OCI-LY7 (cell line): ENCODE measurements around the gene ZNF747. TPM values are rescaled to one million over a fixed set of nuclear protein-coding genes. Genes with fewer than 3 reads are reported as not detected.
A peak's percentile ranks its signal among the peaks of the same experiment; 100 is the strongest.

Experiments
- BruUV-seq: library from RNA; stranded (reverse); fragments of 400-500 nt; replicated peaks from 2 replicates; lab custom pipeline; 2021; lab: Mats Ljungman, UMichigan
- CTCF ChIA-PET: fragments of 300-600 bp; sonication (Branson Sonifier 250); formaldehyde crosslinking; loops from one replicate; lab custom pipeline; 2022; ENCODE audit warnings: antibody characterized with exemption; ENCODE audit not compliant: unreplicated experiment; lab: Charles Lee
- POLR2A ChIA-PET: fragments of 300-600 bp; sonication (Branson Sonifier 250); formaldehyde crosslinking; loops from one replicate; lab custom pipeline; 2022; ENCODE audit warnings: antibody characterized with exemption; lab: Charles Lee
- DNase-seq: peaks from one replicate; pipeline ENCODE4 v3.0.0-alpha.2; 2015; ENCODE audit warnings: low spot score
- H2AFZ ChIP-seq: fragments of 200-600 bp; sonication (generic), shearing (Covaris generic); 2 replicates; pipeline ENCODE4 v1.6.1; 2014; ENCODE audit warnings: mild to moderate bottlenecking, antibody characterized with exemption, low read length, moderate library complexity
- H3K27ac ChIP-seq: fragments of 200-600 bp; sonication (generic); 2 replicates; pipeline ENCODE4 v1.5.1; 2014; ENCODE audit warnings: mixed run types, low read depth, mild to moderate bottlenecking, moderate library complexity, low read length, inconsistent platforms; ENCODE audit not compliant: poor library complexity, severe bottlenecking
- H3K36me3 ChIP-seq: fragments of 200-600 bp; sonication (generic); 2 replicates; pipeline ENCODE4 v1.6.1; 2014; ENCODE audit warnings: mild to moderate bottlenecking, antibody characterized with exemption, low read length, moderate library complexity, mixed read lengths; ENCODE audit not compliant: insufficient read depth
- H3K4me1 ChIP-seq: fragments of 200-600 bp; sonication (generic); 2 replicates; pipeline ENCODE4 v1.5.1; 2014; ENCODE audit warnings: mild to moderate bottlenecking, low read length; ENCODE audit not compliant: insufficient read depth, poor library complexity, severe bottlenecking
- H3K4me2 ChIP-seq: fragments of 200-600 bp; sonication (generic); 2 replicates; pipeline ENCODE4 v1.6.1; 2014; ENCODE audit warnings: mild to moderate bottlenecking, low read length
- H3K4me3 ChIP-seq: fragments of 200-600 bp; sonication (generic); 2 replicates; pipeline ENCODE4 v1.5.1; 2014; ENCODE audit warnings: mild to moderate bottlenecking, low read depth, low read length; ENCODE audit not compliant: poor library complexity, severe bottlenecking
- H3K79me2 ChIP-seq: fragments of 200-600 bp; sonication (generic); 2 replicates; pipeline ENCODE4 v1.6.1; 2016; ENCODE audit warnings: low read depth, mild to moderate bottlenecking, low read length, moderate library complexity, mixed read lengths; ENCODE audit not compliant: insufficient read depth
- H3K9me2 ChIP-seq: fragments of 200-600 bp; sonication (generic); 2 replicates; pipeline ENCODE4 v1.6.1; 2016; ENCODE audit warnings: mild to moderate bottlenecking, low read length, mixed read lengths; ENCODE audit not compliant: insufficient read depth
- H3K9me3 ChIP-seq: fragments of 200-600 bp; sonication (generic); 2 replicates; pipeline ENCODE4 v1.6.1; 2014; ENCODE audit warnings: mild to moderate bottlenecking, mixed run types, low read length, mixed read lengths
- H4K20me1 ChIP-seq: fragments of 200-600 bp; sonication (generic); 2 replicates; pipeline ENCODE4 v1.6.1; 2014; ENCODE audit warnings: mild to moderate bottlenecking, antibody characterized with exemption, low read length, moderate library complexity, mixed read lengths; ENCODE audit not compliant: insufficient read depth
- EZH2phosphoT487 ChIP-seq: fragments of 200-600 bp; sonication (generic); IDR thresholded peaks from 2 replicates; pipeline ENCODE4 v1.6.1; 2018; ENCODE audit warnings: low read depth, borderline replicate concordance, mild to moderate bottlenecking, mixed run types, antibody characterized with exemption, low read length, moderate library complexity, mixed read lengths
- intact Hi-C: fragments of 100-400 bp; cut with micrococcal nuclease; formaldehyde crosslinking; loops from one replicate; pipeline ENCODE4 v1.10.0; 2022; ENCODE audit not compliant: unreplicated experiment
- total RNA-seq, 2 experiments: library from RNA; depleted of rRNA in 1 of 2; stranded (reverse); fragments of >200 nt in 1 of 2; shearing (Covaris generic) in 1 of 2; gene quantifications; 2 replicates each; pipeline ENCODE4 v1.2.3, GENCODE V29; 2014 to 2022
- TF ChIP-seq, protein P1 (sequence below): fragments of 200-600 bp; sonication (generic); conservative IDR thresholded peaks from 2 replicates; pipeline ENCODE4 v1.5.1; 2014; ENCODE audit warnings: mild to moderate bottlenecking, antibody characterized with exemption, low read length, moderate library complexity, mixed read lengths

ZNF747 gene
- total RNA-seq, 2 experiments from 2014 or later = 17.2 to 22.2 TPM

DNA sequence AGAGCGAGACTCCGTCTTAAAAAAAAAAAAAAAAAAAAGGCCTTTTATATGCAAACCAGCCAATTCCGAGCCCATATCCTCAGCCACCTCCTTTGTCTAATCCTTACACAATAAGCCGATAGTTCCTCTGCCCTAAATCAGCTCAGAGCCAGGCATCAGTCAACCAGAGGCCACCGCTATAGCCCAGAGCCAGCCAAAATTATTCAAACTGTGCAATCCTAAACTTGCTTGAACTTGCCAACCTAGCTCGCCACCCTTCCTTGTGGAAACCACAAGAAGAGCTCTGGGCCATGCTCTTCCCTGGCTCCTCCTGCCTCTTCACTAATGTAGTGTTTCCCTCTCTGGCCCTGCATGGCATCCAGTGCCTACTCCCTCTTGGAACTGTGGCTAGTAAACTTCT lies 44.4 kb downstream of the ZNF747 start:
- no peaks in the 10 kb centered on the region for H3K4me1 ChIP-seq
- no peak overlapping the region for H3K27ac ChIP-seq
- intact Hi-C loops = no loop called here
- H3K36me3 ChIP-seq = peaks cover 88% of the 10 kb centered on the region
- no peaks in the 10 kb centered on the region for H3K79me2 ChIP-seq
- ChIA-PET POLR2A (no interaction called here), CTCF (no interaction called here)
- TF ChIP-seq, protein P1, sequence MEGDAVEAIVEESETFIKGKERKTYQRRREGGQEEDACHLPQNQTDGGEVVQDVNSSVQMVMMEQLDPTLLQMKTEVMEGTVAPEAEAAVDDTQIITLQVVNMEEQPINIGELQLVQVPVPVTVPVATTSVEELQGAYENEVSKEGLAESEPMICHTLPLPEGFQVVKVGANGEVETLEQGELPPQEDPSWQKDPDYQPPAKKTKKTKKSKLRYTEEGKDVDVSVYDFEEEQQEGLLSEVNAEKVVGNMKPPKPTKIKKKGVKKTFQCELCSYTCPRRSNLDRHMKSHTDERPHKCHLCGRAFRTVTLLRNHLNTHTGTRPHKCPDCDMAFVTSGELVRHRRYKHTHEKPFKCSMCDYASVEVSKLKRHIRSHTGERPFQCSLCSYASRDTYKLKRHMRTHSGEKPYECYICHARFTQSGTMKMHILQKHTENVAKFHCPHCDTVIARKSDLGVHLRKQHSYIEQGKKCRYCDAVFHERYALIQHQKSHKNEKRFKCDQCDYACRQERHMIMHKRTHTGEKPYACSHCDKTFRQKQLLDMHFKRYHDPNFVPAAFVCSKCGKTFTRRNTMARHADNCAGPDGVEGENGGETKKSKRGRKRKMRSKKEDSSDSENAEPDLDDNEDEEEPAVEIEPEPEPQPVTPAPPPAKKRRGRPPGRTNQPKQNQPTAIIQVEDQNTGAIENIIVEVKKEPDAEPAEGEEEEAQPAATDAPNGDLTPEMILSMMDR = no peak
- no peak for TF ChIP-seq EZH2phosphoT487
- no peak overlapping the region for H3K4me3 ChIP-seq
- no peak overlapping the region for H3K4me2 ChIP-seq
- DNase-seq = no peak
- BruUV-seq = TSS peak; percentile 63
- no peak overlapping the region for H2AFZ ChIP-seq
- no peaks in the 10 kb centered on the region for H3K9me2 ChIP-seq
- no peaks in the 10 kb centered on the region for H3K9me3 ChIP-seq
- H4K20me1 ChIP-seq = no peaks in the 10 kb centered on the region

DNA sequence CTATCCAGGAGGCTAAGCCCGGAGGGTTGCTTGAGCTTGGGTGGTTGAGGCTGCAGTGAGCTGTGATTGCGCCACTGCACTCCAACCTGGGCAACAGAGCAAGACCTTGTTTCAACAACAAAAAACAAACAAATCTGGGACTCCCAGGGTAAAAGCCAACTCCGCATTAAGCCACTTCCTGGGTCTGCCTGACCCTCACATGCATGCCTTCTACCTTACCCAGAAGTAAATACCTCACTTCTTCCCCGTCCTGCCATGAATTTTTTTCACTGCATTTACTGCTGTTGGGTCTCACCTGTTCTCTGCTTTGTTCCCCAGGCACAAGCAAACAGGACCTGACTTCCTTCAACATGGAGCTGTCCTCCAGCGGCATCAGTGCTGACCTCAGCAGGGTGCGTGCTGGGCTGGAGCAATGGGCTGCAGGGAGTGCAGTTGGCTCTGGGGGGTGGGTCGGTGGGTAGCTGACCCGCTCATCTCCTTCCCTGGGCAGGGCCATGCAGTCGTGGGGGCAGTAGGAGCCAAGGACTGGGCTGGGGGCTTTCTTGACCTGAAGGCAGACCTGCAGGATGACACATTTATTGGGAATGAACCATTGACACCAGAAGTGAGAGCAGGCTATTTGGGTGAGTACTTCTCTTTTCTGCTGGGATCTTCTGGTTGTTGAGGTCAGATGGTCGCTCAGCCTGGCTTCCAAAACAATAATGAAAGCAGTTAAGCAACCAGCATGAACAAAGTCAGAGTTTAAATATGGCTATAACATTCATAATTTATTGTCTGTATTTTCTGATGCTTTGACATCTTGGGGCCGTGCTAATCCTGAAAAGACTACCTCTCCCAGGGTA lies 45.7 kb downstream of the ZNF747 start:
- BruUV-seq = no TSS peak
- intact Hi-C loops = no loop called here
- no peaks in the 10 kb centered on the region for H3K4me1 ChIP-seq
- no peaks in the 10 kb centered on the region for H4K20me1 ChIP-seq
- no peak overlapping the region for H3K27ac ChIP-seq
- no peak overlapping the region for H3K4me2 ChIP-seq
- H3K9me2 ChIP-seq = no peaks in the 10 kb centered on the region
- ChIA-PET POLR2A (interaction anchor here (0.7 kb wide), 1 partner anchor 33 kb away, joined by 4 read pairs; no protein-coding TSS in a partner anchor), CTCF (no interaction called here)
- H3K4me3 ChIP-seq = no peak overlapping the region
- peaks cover 80% of the 10 kb centered on the region for H3K36me3 ChIP-seq
- no peak overlapping the region for H2AFZ ChIP-seq
- TF ChIP-seq, protein P1 = no peak
- no peak for TF ChIP-seq EZH2phosphoT487
- H3K79me2 ChIP-seq = no peaks in the 10 kb centered on the region
- no peaks in the 10 kb centered on the region for H3K9me3 ChIP-seq
- DNase-seq = no peak

DNA sequence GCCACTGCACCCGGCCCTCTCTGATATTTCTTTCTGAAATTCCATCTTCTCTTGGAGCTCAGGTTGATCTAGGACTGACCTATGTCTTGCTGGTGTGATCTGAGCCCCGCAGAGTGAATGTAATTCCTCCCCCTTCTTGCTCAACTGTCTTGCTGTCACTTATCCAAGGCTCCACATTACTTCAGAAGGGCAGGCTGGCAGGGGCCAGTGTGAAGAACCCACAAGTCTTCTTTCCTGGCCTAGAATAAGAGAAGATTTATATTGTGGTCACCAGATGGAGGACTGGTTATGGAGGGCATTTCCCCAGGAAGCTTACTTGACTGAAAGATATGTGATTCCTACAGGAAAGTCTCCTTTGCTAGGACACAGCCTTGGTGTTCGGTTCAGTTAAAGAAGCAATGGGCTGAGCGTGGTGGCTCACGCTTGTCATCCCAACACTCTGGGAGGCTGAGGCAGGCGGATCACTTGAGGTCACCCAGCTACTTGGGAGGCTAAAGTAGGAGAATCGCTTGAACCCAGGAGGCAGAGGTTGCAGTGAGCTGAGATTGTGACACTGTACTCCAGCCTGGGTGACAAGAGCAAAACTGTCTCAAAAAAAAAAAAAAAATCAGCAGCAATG lies 48.7 kb downstream of the ZNF747 start:
- DNase-seq = no peak
- H3K36me3 ChIP-seq = peaks cover 89% of the 10 kb centered on the region
- no peak overlapping the region for H3K27ac ChIP-seq
- no peak overlapping the region for H3K4me2 ChIP-seq
- no peaks in the 10 kb centered on the region for H4K20me1 ChIP-seq
- POLR2A ChIA-PET = interaction anchor here (0.5 kb wide), 1 partner anchor 199 kb away, joined by 5 read pairs; no protein-coding TSS in a partner anchor
- H2AFZ ChIP-seq = no peak overlapping the region
- no TSS peak for BruUV-seq
- no peaks in the 10 kb centered on the region for H3K79me2 ChIP-seq
- CTCF ChIA-PET = no interaction called here
- H3K4me1 ChIP-seq = no peaks in the 10 kb centered on the region
- no peaks in the 10 kb centered on the region for H3K9me3 ChIP-seq
- H3K4me3 ChIP-seq = no peak overlapping the region
- H3K9me2 ChIP-seq = no peaks in the 10 kb centered on the region
- TF ChIP-seq, protein P1 = no peak
- no peak for TF ChIP-seq EZH2phosphoT487
- intact Hi-C loops = no loop called here
